ENCODE data around the gene FAM151B.
"Not testable (repeated sequence)": the region's sequence is repeated elsewhere in the genome, so short reads cannot be mapped to it uniquely, and the experiment has no call there.

Gene FAM151B

DNA sequence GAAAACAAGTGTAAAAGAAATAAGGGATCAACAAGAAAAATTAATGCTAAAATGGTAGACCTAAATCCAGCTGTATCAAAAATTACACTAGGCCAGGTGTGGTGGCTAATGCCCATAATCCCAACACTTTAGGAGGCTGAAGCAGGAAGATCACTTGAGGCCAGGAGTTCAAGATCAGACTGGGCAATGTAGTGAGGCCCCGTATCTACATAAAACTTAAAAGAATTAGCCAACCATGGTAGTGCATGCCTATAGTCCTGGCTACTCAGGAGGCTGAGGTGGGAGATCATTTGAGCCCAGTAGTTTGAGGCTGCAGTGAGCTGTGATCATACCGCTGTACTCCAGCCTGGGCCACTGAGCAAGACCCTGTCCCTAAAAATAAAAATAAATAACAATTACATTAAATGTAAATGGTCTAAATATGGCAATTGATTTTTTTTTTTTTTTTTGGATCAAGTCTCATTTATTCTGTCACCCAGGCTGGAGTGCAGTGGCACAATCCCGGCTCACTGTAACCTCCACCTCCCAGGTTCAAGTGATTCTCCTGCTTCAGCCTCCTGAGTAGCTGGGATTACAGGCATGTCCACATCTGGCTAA lies 4.2 kb upstream of the FAM151B start:
- peaks cover 27% of the 10 kb centered on the region for H3K27me3 Mint-ChIP-seq
- ATAC-seq = no peak

DNA sequence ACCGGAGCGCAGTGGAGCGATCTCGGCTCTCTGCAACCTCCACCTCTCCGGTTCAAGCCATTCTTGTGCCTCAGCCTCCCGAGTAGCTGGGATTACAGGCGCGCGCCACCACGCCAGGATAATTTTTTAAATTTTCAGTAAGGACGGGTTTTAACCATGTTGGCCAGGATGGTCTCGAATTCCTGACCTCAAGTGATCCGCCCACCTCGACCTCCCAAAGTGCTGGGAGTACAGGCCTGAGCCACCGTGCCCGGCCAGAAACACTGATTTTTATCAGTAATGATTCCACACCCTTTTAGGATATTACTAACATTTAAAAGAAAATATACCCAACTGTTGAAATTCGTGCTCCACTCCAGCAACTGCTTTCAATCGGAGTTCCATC lies 464 bp upstream of the FAM151B start:
- Mint-ChIP-seq H3K27ac (peak overlapping the region; percentile 22), H3K9me3 (peaks cover 18% of the 10 kb centered on the region), H3K4me1 (peaks cover 20% of the 10 kb centered on the region), H3K36me3 (no peaks in the 10 kb centered on the region), H3K4me3 (peak overlapping the region; percentile 66), H3K27me3 (peaks cover 27% of the 10 kb centered on the region)
- ATAC-seq = no peak

More for the DNA sequence above, 4.2 kb upstream of the FAM151B start:
- peaks cover 25% of the 10 kb centered on the region for H3K9me3 Mint-ChIP-seq
- H3K36me3 Mint-ChIP-seq = peaks cover 17% of the 10 kb centered on the region
- peaks cover 20% of the 10 kb centered on the region for H3K4me1 Mint-ChIP-seq
- no peak overlapping the region for H3K27ac Mint-ChIP-seq
- H3K4me3 Mint-ChIP-seq = no peak overlapping the region

DNA sequence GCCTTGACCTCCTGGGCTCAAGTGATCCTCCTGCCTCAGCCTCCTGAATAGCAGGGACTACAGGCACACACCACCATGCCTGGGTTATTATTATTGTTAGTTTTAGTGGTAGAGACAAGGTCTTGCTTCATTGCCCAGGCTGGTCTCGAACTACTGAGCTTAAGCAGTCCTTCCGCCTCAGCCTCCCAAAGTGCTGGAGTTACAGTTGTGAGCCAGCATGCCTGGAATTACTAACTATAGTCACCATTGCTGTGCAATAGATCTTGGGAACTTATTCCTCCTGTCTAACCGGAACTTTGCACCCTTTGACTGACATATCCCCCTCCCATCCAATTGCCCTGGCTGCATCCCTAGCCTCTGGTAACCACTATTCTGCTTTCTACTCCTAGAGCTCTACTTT lies 3.4 kb downstream of the FAM151B start:
- Mint-ChIP-seq H3K27ac (no peak overlapping the region), H3K27me3 (peaks cover 25% of the 10 kb centered on the region), H3K4me1 (peaks cover 20% of the 10 kb centered on the region), H3K9me3 (peaks cover 7% of the 10 kb centered on the region), H3K4me3 (no peak overlapping the region), H3K36me3 (no peaks in the 10 kb centered on the region)
- no peak for ATAC-seq

DNA sequence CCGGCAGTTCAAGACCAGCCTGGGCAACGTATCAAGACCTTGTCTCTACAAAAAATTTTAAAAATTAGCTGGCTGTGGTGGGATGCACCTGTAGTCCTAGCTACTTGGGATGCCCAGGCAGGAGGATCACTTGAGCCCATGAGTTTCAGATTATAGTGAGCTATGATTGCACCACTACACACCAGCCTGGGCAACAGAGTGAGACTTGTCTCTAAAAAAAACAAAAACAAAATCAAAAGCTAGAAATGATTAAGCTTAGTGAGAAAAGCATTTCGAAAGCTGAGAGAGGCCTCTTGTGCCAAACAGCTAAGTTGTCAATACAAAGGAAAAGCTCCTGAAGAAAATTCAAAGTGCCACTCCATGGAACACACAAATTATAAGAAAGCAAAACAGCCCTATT lies 4.8 kb downstream of the FAM151B start:
- Mint-ChIP-seq H3K9me3 (no peaks in the 10 kb centered on the region), H3K4me1 (peaks cover 9% of the 10 kb centered on the region), H3K36me3 (no peaks in the 10 kb centered on the region), H3K27ac (no peak overlapping the region), H3K27me3 (peaks cover 13% of the 10 kb centered on the region), H3K4me3 (no peak overlapping the region)
- ATAC-seq = no peak

DNA sequence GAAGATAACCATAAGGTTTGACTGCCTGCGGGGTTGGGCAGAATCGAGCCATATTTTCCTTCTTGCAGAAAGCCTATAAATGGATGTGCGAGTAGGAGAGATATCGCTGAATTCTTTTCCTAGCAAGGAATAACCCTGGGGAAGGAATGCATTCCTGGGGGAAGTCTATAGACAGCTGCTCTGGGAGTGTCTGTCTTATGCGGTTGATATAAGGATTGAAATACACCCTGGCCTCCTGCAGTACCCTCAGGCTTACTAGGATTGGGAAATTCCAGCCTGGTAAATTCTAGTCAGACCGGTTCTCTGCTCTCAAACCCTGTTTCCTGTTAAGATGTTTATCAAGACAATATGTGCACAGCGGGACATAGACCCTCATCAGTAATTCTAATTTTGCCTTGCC lies 5.5 kb downstream of the FAM151B start:
- H3K9me3 Mint-ChIP-seq, H3K27ac Mint-ChIP-seq, H3K4me1 Mint-ChIP-seq, H3K36me3 Mint-ChIP-seq, H3K4me3 Mint-ChIP-seq, ATAC-seq: not testable (repeated sequence)
- H3K27me3 Mint-ChIP-seq = peaks cover 13% of the 10 kb centered on the region

DNA sequence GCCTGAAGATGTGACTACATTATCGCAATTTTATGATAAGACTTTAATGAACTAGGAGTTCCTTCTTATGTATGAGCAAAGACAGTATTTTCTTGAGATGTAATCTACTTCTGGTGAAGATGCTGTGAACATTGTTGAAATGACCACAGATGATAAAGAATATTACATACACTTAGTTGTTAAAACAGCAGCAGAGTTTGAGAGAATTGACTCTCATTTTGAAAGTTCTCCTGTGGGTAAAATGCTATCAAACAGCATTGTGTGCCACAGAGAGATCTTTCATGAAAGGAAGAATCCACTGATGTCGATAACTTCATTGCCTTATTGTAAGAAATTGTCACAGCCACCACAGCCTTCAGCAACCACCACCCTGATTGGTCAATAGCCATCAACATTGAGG lies 8.0 kb downstream of the FAM151B start:
- Mint-ChIP-seq H3K9me3 (no peaks in the 10 kb centered on the region), H3K4me3 (no peak overlapping the region), H3K27me3 (peaks cover 13% of the 10 kb centered on the region), H3K4me1 (no peaks in the 10 kb centered on the region), H3K36me3 (no peaks in the 10 kb centered on the region), H3K27ac (no peak overlapping the region)
- no peak for ATAC-seq

DNA sequence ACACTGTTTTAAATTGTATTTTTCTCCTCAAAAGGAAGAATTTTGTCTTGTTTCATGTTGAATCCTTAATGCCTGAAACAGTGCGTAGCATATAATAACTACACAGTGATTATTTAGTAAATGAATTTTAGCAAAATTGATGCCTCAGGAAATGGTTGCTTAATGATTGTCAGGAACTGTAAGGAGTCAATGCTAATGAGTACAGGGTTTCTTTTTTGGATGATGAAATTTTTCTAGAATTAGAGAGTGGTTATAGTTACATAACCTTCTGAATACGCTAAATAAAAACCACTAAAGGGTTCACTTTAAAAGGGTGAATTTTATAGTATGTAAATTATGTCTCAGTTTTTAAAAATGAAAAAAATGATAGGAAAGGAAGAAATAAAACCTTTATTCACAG lies 14.9 kb downstream of the FAM151B start:
- Mint-ChIP-seq H3K27ac (no peak overlapping the region), H3K27me3 (no peaks in the 10 kb centered on the region), H3K4me3 (no peak overlapping the region), H3K36me3 (no peaks in the 10 kb centered on the region), H3K4me1 (peaks cover 10% of the 10 kb centered on the region), H3K9me3 (no peaks in the 10 kb centered on the region)
- ATAC-seq = no peak

DNA sequence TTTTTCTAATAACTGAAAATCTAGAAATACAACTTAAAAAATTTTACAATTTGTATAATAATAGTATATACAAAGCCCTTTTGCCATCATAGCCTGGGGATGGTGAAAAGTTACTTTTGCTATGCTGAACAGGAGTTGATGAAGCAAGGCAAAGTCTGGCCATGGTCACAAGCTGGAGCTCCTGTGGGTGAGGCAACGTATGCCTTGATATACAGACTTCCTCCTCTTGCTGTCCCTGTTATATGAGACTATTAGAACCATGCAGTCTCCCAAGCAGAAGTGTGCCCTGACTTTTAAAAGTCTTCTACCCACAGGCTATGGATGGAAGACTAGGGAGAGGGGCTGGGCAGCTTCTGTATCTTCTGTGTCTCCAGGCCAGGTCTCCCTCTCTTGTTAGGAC lies 15.7 kb downstream of the FAM151B start:
- no peaks in the 10 kb centered on the region for H3K36me3 Mint-ChIP-seq
- H3K4me3 Mint-ChIP-seq = no peak overlapping the region
- no peaks in the 10 kb centered on the region for H3K9me3 Mint-ChIP-seq
- ATAC-seq = peak; percentile 16
- no peaks in the 10 kb centered on the region for H3K27me3 Mint-ChIP-seq
- H3K27ac Mint-ChIP-seq = peak overlapping the region; percentile 27
- H3K4me1 Mint-ChIP-seq = peaks cover 10% of the 10 kb centered on the region

DNA sequence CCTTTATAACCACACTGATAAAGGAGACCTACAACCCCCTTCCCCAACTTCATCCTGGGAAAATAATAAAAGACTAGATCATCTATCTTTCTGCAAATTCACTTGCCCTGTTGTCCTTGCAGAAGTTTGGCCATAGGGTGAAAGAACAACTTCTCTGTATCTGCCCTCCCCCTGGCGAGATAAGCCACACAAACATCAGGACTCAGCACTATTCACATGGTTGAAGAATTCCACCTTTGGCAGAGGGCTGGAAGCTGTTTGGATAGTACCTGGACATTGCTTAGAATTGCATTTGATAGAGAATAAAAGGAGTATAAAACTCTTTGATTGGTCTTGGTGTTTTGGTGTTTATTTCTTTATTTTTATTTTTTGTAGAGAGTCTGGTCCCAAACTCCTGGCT lies 16.9 kb downstream of the FAM151B start:
- peaks cover 10% of the 10 kb centered on the region for H3K4me1 Mint-ChIP-seq
- no peaks in the 10 kb centered on the region for H3K36me3 Mint-ChIP-seq
- H3K27ac Mint-ChIP-seq = no peak overlapping the region
- no peaks in the 10 kb centered on the region for H3K27me3 Mint-ChIP-seq
- no peaks in the 10 kb centered on the region for H3K9me3 Mint-ChIP-seq
- ATAC-seq = no peak
- no peak overlapping the region for H3K4me3 Mint-ChIP-seq

DNA sequence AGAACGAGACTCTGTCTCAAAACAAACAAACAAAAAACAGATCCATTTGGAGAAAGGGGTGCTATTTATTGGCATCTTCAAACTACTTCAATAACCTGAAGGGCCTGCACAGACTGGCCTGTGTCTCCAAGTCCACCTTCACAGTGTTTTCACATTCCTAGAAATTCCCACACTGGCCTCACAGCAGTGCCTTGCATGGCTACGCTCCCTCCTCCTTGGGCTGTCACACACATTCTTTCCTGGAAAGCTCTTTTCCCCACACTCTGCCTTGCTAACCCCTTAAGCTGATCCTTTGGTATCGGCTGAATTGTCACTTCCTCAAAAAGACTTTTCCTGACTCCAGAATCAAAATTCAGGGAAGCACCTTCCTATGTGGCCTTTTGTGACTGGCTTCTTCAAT lies 19.8 kb downstream of the FAM151B start:
- no peaks in the 10 kb centered on the region for H3K27me3 Mint-ChIP-seq
- no peak for ATAC-seq
- peaks cover 10% of the 10 kb centered on the region for H3K4me1 Mint-ChIP-seq
- H3K36me3 Mint-ChIP-seq = no peaks in the 10 kb centered on the region
- H3K9me3 Mint-ChIP-seq = no peaks in the 10 kb centered on the region
- H3K27ac Mint-ChIP-seq = no peak overlapping the region
- H3K4me3 Mint-ChIP-seq = no peak overlapping the region

DNA sequence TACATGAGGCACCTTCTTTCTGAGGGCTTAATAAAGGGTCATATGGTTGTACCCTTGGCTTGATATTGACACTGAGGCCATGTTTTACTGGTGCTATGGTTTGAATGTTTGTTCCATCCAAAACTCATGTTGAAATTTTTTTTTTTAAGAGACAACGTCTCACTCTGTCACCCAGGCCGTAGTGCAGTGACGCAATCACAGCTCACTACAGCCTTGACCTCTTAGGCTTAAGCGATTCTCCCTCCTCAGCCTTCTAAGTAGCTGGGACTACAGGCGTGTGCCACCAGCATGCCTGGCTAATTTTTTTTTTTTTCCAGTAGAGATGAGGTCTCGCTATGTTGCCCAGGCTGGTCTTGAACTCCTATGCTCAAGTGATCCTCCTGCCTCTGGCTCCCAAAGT lies 20.9 kb downstream of the FAM151B start:
- H3K27ac Mint-ChIP-seq = no peak overlapping the region
- H3K4me1 Mint-ChIP-seq = peaks cover 7% of the 10 kb centered on the region
- no peaks in the 10 kb centered on the region for H3K36me3 Mint-ChIP-seq
- no peak overlapping the region for H3K4me3 Mint-ChIP-seq
- no peaks in the 10 kb centered on the region for H3K27me3 Mint-ChIP-seq
- no peak for ATAC-seq
- H3K9me3 Mint-ChIP-seq = no peaks in the 10 kb centered on the region

DNA sequence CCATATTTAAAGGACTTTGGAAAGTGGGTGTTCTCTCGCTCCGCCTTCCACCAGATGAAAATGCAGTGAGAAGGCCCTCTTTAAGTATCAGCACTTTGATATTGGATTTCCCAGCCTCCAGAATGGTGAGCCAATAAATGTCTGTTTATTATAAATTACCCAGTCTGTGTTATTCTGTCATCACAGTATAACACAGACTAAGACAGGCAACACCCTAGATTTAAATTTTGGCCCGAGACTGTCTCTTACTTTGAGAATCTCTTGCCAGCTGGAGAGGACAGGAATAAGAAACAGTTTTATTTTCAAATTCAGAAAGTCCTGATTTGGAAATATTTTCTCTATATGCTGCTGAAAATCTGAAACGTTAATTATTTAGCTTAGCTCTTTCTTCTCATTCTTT lies 21.5 kb downstream of the FAM151B start:
- ATAC-seq = no peak

DNA sequence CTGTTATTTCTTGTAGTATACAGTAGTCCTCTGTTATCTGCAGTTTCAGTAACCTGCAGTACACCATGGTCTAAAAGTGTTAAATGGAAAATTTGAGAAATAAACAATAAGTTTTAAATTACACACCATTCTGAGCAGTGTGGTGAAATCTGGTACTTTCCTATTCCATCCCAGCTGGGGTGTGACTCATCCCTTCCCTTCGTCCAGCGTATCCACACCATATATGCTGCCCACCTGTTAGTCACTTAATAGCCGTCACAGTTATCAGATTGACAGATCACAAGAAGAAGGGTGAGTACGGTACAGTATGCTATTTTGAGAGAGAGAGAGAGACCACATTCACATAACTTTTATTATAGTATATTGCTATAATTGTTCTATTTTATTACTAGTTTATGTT lies 28.9 kb downstream of the FAM151B start:
- ATAC-seq = peak; percentile 83
- Mint-ChIP-seq H3K9me3 (no peaks in the 10 kb centered on the region), H3K4me3 (no peak overlapping the region)

More for the DNA sequence above, 21.5 kb downstream of the FAM151B start:
- Mint-ChIP-seq H3K27me3 (no peaks in the 10 kb centered on the region), H3K4me1 (peaks cover 2% of the 10 kb centered on the region), H3K27ac (no peak overlapping the region), H3K9me3 (no peaks in the 10 kb centered on the region), H3K36me3 (no peaks in the 10 kb centered on the region), H3K4me3 (no peak overlapping the region)

DNA sequence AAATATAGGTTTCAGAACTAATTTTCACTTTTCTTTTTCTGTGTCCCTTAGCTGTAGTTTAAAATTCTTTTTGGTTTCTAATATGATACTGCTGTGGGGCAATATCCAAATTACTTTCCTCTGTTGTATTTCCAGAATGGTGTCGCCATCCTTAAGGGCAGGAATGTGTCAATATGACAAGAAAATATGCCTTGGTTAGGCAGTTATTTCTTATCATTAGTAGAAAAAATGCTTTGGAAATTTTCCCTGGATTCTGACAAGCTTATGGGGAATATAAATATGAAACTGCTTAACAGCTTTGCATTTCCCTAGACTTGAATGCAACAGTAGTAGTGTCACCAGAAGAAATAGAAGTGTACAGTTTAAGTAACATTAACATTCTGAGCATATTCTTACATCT lies 52.8 kb downstream of the FAM151B start:
- Mint-ChIP-seq H3K27ac (no peak overlapping the region), H3K4me1 (peaks cover 11% of the 10 kb centered on the region), H3K27me3 (no peaks in the 10 kb centered on the region), H3K36me3 (no peaks in the 10 kb centered on the region), H3K9me3 (peaks cover 7% of the 10 kb centered on the region), H3K4me3 (no peak overlapping the region)
- no peak for ATAC-seq

More for the DNA sequence above, 28.9 kb downstream of the FAM151B start:
- Mint-ChIP-seq H3K36me3 (no peaks in the 10 kb centered on the region), H3K4me1 (no peaks in the 10 kb centered on the region), H3K27me3 (no peaks in the 10 kb centered on the region), H3K27ac (no peak overlapping the region)

DNA sequence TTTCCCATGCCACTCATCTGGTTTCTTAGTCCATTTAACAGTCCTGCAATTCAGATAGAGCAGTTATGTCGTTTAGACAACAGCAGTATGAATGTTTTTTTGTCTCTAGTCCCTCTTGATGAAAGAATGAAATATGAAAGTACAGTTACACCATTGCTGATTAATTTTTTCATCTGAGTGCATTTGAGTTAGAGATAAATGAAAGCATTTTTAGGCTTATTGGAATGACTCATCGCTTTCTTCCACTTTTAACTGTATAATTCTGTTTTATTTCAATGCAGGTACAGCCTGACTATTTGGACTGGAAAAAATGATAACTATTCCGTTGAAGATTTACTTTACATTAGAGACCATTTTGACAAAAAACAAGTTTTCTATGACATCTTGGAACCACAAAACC lies 53.5 kb downstream of the FAM151B start:
- no peak overlapping the region for H3K27ac Mint-ChIP-seq
- ATAC-seq = no peak
- H3K4me3 Mint-ChIP-seq = no peak overlapping the region
- peaks cover 7% of the 10 kb centered on the region for H3K9me3 Mint-ChIP-seq
- no peaks in the 10 kb centered on the region for H3K27me3 Mint-ChIP-seq
- no peaks in the 10 kb centered on the region for H3K36me3 Mint-ChIP-seq
- peaks cover 11% of the 10 kb centered on the region for H3K4me1 Mint-ChIP-seq

DNA sequence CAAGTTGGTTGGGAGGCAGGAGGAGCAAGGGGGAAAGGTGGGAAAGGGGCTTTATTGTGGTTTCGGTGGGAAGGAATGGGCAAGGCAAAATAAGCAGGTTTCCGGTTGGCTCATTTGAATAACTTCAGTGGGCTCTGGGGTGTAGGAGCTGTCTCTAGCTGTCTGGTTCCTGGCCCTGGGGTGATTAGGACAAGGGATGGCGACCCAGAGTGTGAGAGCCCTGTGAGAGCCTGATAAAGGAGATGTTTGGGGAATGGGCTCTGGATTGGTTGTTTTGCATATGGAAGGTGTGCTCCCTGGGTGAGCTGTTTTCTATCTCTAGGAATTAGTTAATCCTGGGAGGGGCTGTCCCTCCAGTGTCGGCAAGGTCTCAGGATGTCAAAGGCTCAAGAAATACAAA lies 66.7 kb downstream of the FAM151B start:
- H3K27me3 Mint-ChIP-seq = peaks cover 40% of the 10 kb centered on the region
- H3K27ac Mint-ChIP-seq = no peak overlapping the region

DNA sequence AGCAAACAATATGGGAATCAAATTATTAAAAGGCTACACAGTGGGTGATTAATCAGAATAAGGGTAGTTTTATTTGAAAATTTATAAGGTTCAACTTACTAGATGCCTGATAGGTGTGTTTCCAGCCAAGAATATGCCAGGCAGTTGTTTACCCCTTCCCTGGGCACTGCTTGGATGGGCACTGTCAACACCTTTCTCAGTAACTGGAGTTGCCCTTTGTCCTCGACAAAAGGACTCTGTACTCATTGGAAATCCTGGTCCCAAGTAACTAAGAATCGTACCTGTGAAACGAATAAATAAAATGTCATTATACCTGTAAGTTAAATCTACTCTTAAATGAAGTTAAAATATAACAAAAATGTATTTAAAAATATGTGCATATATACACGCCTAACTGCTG lies 67.2 kb downstream of the FAM151B start:
- peaks cover 36% of the 10 kb centered on the region for H3K27me3 Mint-ChIP-seq
- ATAC-seq = no peak
- no peaks in the 10 kb centered on the region for H3K36me3 Mint-ChIP-seq

More for the DNA sequence above, 66.7 kb downstream of the FAM151B start:
- no peak for ATAC-seq
- H3K4me1 Mint-ChIP-seq = no peaks in the 10 kb centered on the region
- no peaks in the 10 kb centered on the region for H3K36me3 Mint-ChIP-seq
- H3K9me3 Mint-ChIP-seq = no peaks in the 10 kb centered on the region
- no peak overlapping the region for H3K4me3 Mint-ChIP-seq

More for the DNA sequence above, 67.2 kb downstream of the FAM151B start:
- Mint-ChIP-seq H3K4me1 (no peaks in the 10 kb centered on the region), H3K4me3 (no peak overlapping the region), H3K27ac (no peak overlapping the region), H3K9me3 (no peaks in the 10 kb centered on the region)
